ENCODE results near the gene PTX3.

PTX3 gene

GRCh38 chr3:157487339-157487738 lies 50.7 kb downstream of the PTX3 start:
- no peak overlapping the region for H3K4me3 ChIP-seq (ENCODE audit: low read length)
- no peak for DNase-seq (ENCODE audit: low read depth)
- no peak for TF ChIP-seq CTCF (IDR thresholded peaks at IDR 0.05; ENCODE audit: insufficient read depth, low read depth, low read length, missing control alignments)

GRCh38 chr3:157488144-157488543 lies 51.5 kb downstream of the PTX3 start:
- no peak for TF ChIP-seq CTCF (IDR thresholded peaks at IDR 0.05; ENCODE audit: insufficient read depth, low read depth, low read length, missing control alignments)
- DNase-seq (ENCODE audit: low read depth): no peak

GRCh38 chr3:157491136-157491535 lies 54.5 kb downstream of the PTX3 start:
- no peak overlapping the region for H3K4me3 ChIP-seq (ENCODE audit: low read length)
- TF ChIP-seq CTCF (IDR thresholded peaks at IDR 0.05; ENCODE audit: insufficient read depth, low read depth, low read length, missing control alignments): no peak
- DNase-seq (ENCODE audit: low read depth): peak; percentile 45

More at GRCh38 chr3:157488144-157488543, 51.5 kb downstream of the PTX3 start:
- no peak overlapping the region for H3K4me3 ChIP-seq (ENCODE audit: low read length)

All from epithelial cell of esophagus (primary cell).